ENCODE data around the gene GRIP1. TPM values are rescaled to one million over a fixed set of nuclear protein-coding genes. Genes with fewer than 3 reads are reported as not detected.

Gene GRIP1
- total RNA-seq, 2 experiments from 2014 or later, result 0.53 to 2.4 TPM

- intact Hi-C loops (cut with DNase I, micrococcal nuclease), result no loop called here
- ATAC-seq, result no peak
- DNase-seq, result no peak
- ChIA-PET CTCF (no interaction called here), POLR2A (no interaction called here)
- no peaks in the 10 kb centered on the region for H3K9me3 Mint-ChIP-seq (ENCODE audit: low read depth)
- no peaks in the 10 kb centered on the region for H3K27me3 Mint-ChIP-seq
- H3K27ac Mint-ChIP-seq, result no peak overlapping the region
- H3K4me3 Mint-ChIP-seq, result no peak overlapping the region
- no peaks in the 10 kb centered on the region for H3K36me3 Mint-ChIP-seq (ENCODE audit: low read depth)
- no peaks in the 10 kb centered on the region for H3K4me1 Mint-ChIP-seq
These were observed 217.5 kb downstream of the GRIP1 start for GRCh38 chr12:66461331-66461730.

GRCh38 chr12:66459944-66460482, 218.9 kb downstream of the GRIP1 start:
- Mint-ChIP-seq H3K4me1 (no peaks in the 10 kb centered on the region), H3K4me3 (no peak overlapping the region), H3K9me3 (ENCODE audit: low read depth) (no peaks in the 10 kb centered on the region), H3K36me3 (ENCODE audit: low read depth) (no peaks in the 10 kb centered on the region), H3K27me3 (no peaks in the 10 kb centered on the region), H3K27ac (no peak overlapping the region)
- POLR2A ChIA-PET, result no interaction called here
- DNase-seq (no peak), ATAC-seq (no peak)
- intact Hi-C loops (cut with DNase I, micrococcal nuclease), result no loop called here
- CTCF ChIA-PET, result no interaction called here

GRCh38 chr12:66456612-66457011, 222.3 kb downstream of the GRIP1 start:
- DNase-seq (no peak), ATAC-seq (no peak)
- Mint-ChIP-seq H3K27me3 (no peaks in the 10 kb centered on the region), H3K9me3 (ENCODE audit: low read depth) (no peaks in the 10 kb centered on the region), H3K4me3 (no peak overlapping the region), H3K36me3 (ENCODE audit: low read depth) (no peaks in the 10 kb centered on the region), H3K27ac (no peak overlapping the region), H3K4me1 (peaks cover 11% of the 10 kb centered on the region)
- intact Hi-C loops (cut with DNase I, micrococcal nuclease), result no loop called here
- ChIA-PET CTCF (interaction anchor here (0.7 to 0.9 kb wide), 2 partner anchors 14 to 238 kb away, joined by 3 to 4 read pairs; no protein-coding TSS in a partner anchor), POLR2A (no interaction called here)

- intact Hi-C loops (cut with DNase I, micrococcal nuclease), result no loop called here
- H3K36me3 Mint-ChIP-seq (ENCODE audit: low read depth), result no peaks in the 10 kb centered on the region
- H3K27ac Mint-ChIP-seq, result no peak overlapping the region
- H3K4me3 Mint-ChIP-seq, result no peak overlapping the region
- ChIA-PET CTCF (no interaction called here), POLR2A (no interaction called here)
- no peaks in the 10 kb centered on the region for H3K27me3 Mint-ChIP-seq
- peaks cover 11% of the 10 kb centered on the region for H3K4me1 Mint-ChIP-seq
- DNase-seq (peak; percentile 28), ATAC-seq (peak; percentile 88)
- no peaks in the 10 kb centered on the region for H3K9me3 Mint-ChIP-seq (ENCODE audit: low read depth)
These were observed 225.0 kb downstream of the GRIP1 start for GRCh38 chr12:66453844-66454243.

- Mint-ChIP-seq H3K4me1 (peaks cover 11% of the 10 kb centered on the region), H3K27ac (no peak overlapping the region), H3K9me3 (ENCODE audit: low read depth) (no peaks in the 10 kb centered on the region), H3K4me3 (no peak overlapping the region), H3K36me3 (ENCODE audit: low read depth) (no peaks in the 10 kb centered on the region), H3K27me3 (no peaks in the 10 kb centered on the region)
- DNase-seq (no peak), ATAC-seq (no peak)
- CTCF ChIA-PET, result no interaction called here
- POLR2A ChIA-PET, result no interaction called here
- intact Hi-C loops (cut with DNase I, micrococcal nuclease), result no loop called here
These were observed 225.8 kb downstream of the GRIP1 start for GRCh38 chr12:66453120-66453519.

GRCh38 chr12:66449531-66449930, 229.3 kb downstream of the GRIP1 start:
- H3K27ac Mint-ChIP-seq, result no peak overlapping the region
- ChIA-PET POLR2A (no interaction called here), CTCF (no interaction called here)
- no peak overlapping the region for H3K4me3 Mint-ChIP-seq
- no peak for ATAC-seq
- H3K9me3 Mint-ChIP-seq (ENCODE audit: low read depth), result no peaks in the 10 kb centered on the region
- intact Hi-C loops (cut with DNase I, micrococcal nuclease), result no loop called here
- H3K4me1 Mint-ChIP-seq, result peaks cover 11% of the 10 kb centered on the region
- H3K36me3 Mint-ChIP-seq (ENCODE audit: low read depth), result no peaks in the 10 kb centered on the region
- DNase-seq, result no peak
- no peaks in the 10 kb centered on the region for H3K27me3 Mint-ChIP-seq

- Mint-ChIP-seq H3K27me3 (no peaks in the 10 kb centered on the region), H3K36me3 (ENCODE audit: low read depth) (no peaks in the 10 kb centered on the region), H3K27ac (no peak overlapping the region), H3K4me1 (no peaks in the 10 kb centered on the region), H3K4me3 (no peak overlapping the region), H3K9me3 (ENCODE audit: low read depth) (no peaks in the 10 kb centered on the region)
- intact Hi-C loops (cut with DNase I, micrococcal nuclease), result no loop called here
- POLR2A ChIA-PET, result no interaction called here
- ATAC-seq (no peak), DNase-seq (no peak)
- CTCF ChIA-PET, result no interaction called here
These were observed 231.2 kb downstream of the GRIP1 start for GRCh38 chr12:66447643-66448042.

GRCh38 chr12:66446276-66446675, 232.6 kb downstream of the GRIP1 start:
- ChIA-PET POLR2A (no interaction called here), CTCF (no interaction called here)
- H3K27me3 Mint-ChIP-seq, result no peaks in the 10 kb centered on the region
- H3K4me1 Mint-ChIP-seq, result no peaks in the 10 kb centered on the region
- no peak overlapping the region for H3K4me3 Mint-ChIP-seq
- no peak overlapping the region for H3K27ac Mint-ChIP-seq
- ATAC-seq, result no peak
- H3K9me3 Mint-ChIP-seq (ENCODE audit: low read depth), result no peaks in the 10 kb centered on the region
- no peak for DNase-seq
- no peaks in the 10 kb centered on the region for H3K36me3 Mint-ChIP-seq (ENCODE audit: low read depth)
- intact Hi-C loops (cut with DNase I, micrococcal nuclease), result no loop called here

- Mint-ChIP-seq H3K4me3 (no peak overlapping the region), H3K9me3 (ENCODE audit: low read depth) (no peaks in the 10 kb centered on the region), H3K27me3 (no peaks in the 10 kb centered on the region), H3K36me3 (ENCODE audit: low read depth) (no peaks in the 10 kb centered on the region), H3K4me1 (no peaks in the 10 kb centered on the region), H3K27ac (no peak overlapping the region)
- no peak for DNase-seq
- CTCF ChIA-PET, result interaction anchor here (1.4 kb wide), 1 partner anchor 14 kb away, joined by 3 read pairs; no protein-coding TSS in a partner anchor
- POLR2A ChIA-PET, result no interaction called here
- ATAC-seq, result no peak
- intact Hi-C loops (cut with DNase I, micrococcal nuclease), result no loop called here
These were observed 236.8 kb downstream of the GRIP1 start for GRCh38 chr12:66441905-66442559.

GRCh38 chr12:66438601-66439000, 240.3 kb downstream of the GRIP1 start:
- CTCF ChIA-PET, result no interaction called here
- no peak for ATAC-seq
- no peak overlapping the region for H3K27ac Mint-ChIP-seq

GRCh38 chr12:66430106-66430505, 248.8 kb downstream of the GRIP1 start:
- DNase-seq (no peak), ATAC-seq (no peak)
- ChIA-PET CTCF (no interaction called here), POLR2A (no interaction called here)
- Mint-ChIP-seq H3K27ac (no peak overlapping the region), H3K4me1 (no peaks in the 10 kb centered on the region), H3K4me3 (no peak overlapping the region), H3K27me3 (no peaks in the 10 kb centered on the region), H3K36me3 (ENCODE audit: low read depth) (no peaks in the 10 kb centered on the region), H3K9me3 (ENCODE audit: low read depth) (peaks cover 6% of the 10 kb centered on the region)
- intact Hi-C loops (cut with DNase I, micrococcal nuclease), result no loop called here

More at GRCh38 chr12:66438601-66439000, 240.3 kb downstream of the GRIP1 start:
- intact Hi-C loops (cut with DNase I, micrococcal nuclease), result no loop called here
- Mint-ChIP-seq H3K4me1 (no peaks in the 10 kb centered on the region), H3K4me3 (no peak overlapping the region), H3K27me3 (no peaks in the 10 kb centered on the region), H3K36me3 (ENCODE audit: low read depth) (no peaks in the 10 kb centered on the region), H3K9me3 (ENCODE audit: low read depth) (no peaks in the 10 kb centered on the region)
- DNase-seq, result no peak
- POLR2A ChIA-PET, result no interaction called here

GRCh38 chr12:66428870-66429269, 250.0 kb downstream of the GRIP1 start:
- ChIA-PET POLR2A (no interaction called here), CTCF (no interaction called here)
- DNase-seq (no peak), ATAC-seq (no peak)
- Mint-ChIP-seq H3K4me1 (no peaks in the 10 kb centered on the region), H3K27ac (no peak overlapping the region), H3K36me3 (ENCODE audit: low read depth) (no peaks in the 10 kb centered on the region), H3K4me3 (no peak overlapping the region), H3K27me3 (no peaks in the 10 kb centered on the region), H3K9me3 (ENCODE audit: low read depth) (peaks cover 9% of the 10 kb centered on the region)
- intact Hi-C loops (cut with DNase I, micrococcal nuclease), result no loop called here
